Left lung (tissue), 10 donors: Measurements from ENCODE around the gene OR1D5. TPM values are rescaled to one million over a fixed set of nuclear protein-coding genes. Genes with fewer than 3 reads are reported as not detected.

Experiments
- ATAC-seq: fragments of 200-7000 bp; cut with Tn5 transposase; one replicate; pipeline ENCODE4 v1.9.1; 2020; ENCODE audit warnings: moderate library complexity
- DNase-seq, 4 donors: peaks; one replicate each; pipeline ENCODE4 v3.0.0-alpha.2; 2013 to 2020
- H3K27ac ChIP-seq, 2 donors: fragments of 200-600 bp; sonication (generic) in 1 of 2; one replicate each; pipeline versions ENCODE4 v1.5.0 to v1.8.0; 2020 to 2021
- H3K27me3 ChIP-seq, 2 donors: fragments of 200-600 bp; sonication (generic) in 1 of 2; one replicate each; pipeline versions ENCODE4 v1.5.0 to v1.8.0; 2020 to 2021
- H3K36me3 ChIP-seq, 2 donors: fragments of 200-600 bp; sonication (generic) in 1 of 2; one replicate each; pipeline versions ENCODE4 v1.5.0 to v1.8.0; 2020 to 2021
- H3K4me1 ChIP-seq, 2 donors: fragments of 200-600 bp; one replicate each; pipeline ENCODE4 v1.8.0; 2021
- H3K4me3 ChIP-seq, 2 donors: fragments of 200-600 bp; sonication (generic) in 1 of 2; one replicate each; pipeline versions ENCODE4 v1.5.0 to v1.8.0; 2020 to 2021; ENCODE audit warnings: mild to moderate bottlenecking in 1 of 2
- H3K9me3 ChIP-seq, 2 donors: fragments of 200-600 bp; sonication (generic) in 1 of 2; one replicate each; pipeline versions ENCODE4 v1.5.0 to v1.8.0; 2020 to 2021
- CTCF ChIP-seq, 2 donors: fragments of 200-600 bp; sonication (generic) in 1 of 2; IDR thresholded peaks; one replicate each; pipeline versions ENCODE4 v1.5.0 to v1.8.0; 2021; ENCODE audit warnings: antibody characterized with exemption in 2 of 2
- intact Hi-C, 2 donors: fragments of 100-400 bp; cut with DNase I; formaldehyde crosslinking; loops; one replicate each; pipeline versions ENCODE4 v1.11.2 to v1.14.2; 2022
- polyA plus RNA-seq, 6 donors: library from polyadenylated mRNA; unstranded; fragments of 120-200 nt; gene quantifications; one replicate each; pipeline ENCODE4 v1.2.1, GENCODE V29; 2013; ENCODE audit not compliant: insufficient read length in 6 of 6
- total RNA-seq, 2 donors: library from RNA; stranded (reverse); fragmentation: NEBNext Ultra II Directional; extraction: Animal tissue kit (Norgen Biotek cat#: 25700); gene quantifications; one replicate each; pipeline ENCODE4 v1.2.1, GENCODE V29; 2021
- donor health status: DM: no; HTN: yes; CAD: no.
- donor health status: DM: no; HTN: no; CAD: no.

OR1D5 gene
- total and polyA plus RNA-seq, 8 donors, result not detected

GRCh38 chr17:3019761-3020160 lies 43.6 kb downstream of the OR1D5 start:
- TF ChIP-seq CTCF (IDR thresholded peaks at IDR 0.05), result no peak
- Histone ChIP-seq H3K27me3 (no peaks in the 10 kb centered on the region), H3K36me3 (peaks cover 0 to 64% of the 10 kb centered on the region in 2 donors), H3K9me3 (peaks cover 0 to 23% of the 10 kb centered on the region in 2 donors), H3K4me3 (no peak overlapping the region), H3K27ac (no peak overlapping the region), H3K4me1 (no peaks in the 10 kb centered on the region)
- intact Hi-C loops, result no loop called here
- DNase-seq, result peak in 1 of 4 donors; percentile 59
- no peak for ATAC-seq

GRCh38 chr17:3017936-3018335 lies 45.5 kb downstream of the OR1D5 start:
- TF ChIP-seq CTCF (IDR thresholded peaks at IDR 0.05), result no peak
- Histone ChIP-seq H3K4me1 (no peaks in the 10 kb centered on the region), H3K27ac (no peak overlapping the region), H3K4me3 (no peak overlapping the region), H3K27me3 (no peaks in the 10 kb centered on the region), H3K36me3 (peaks cover 0 to 63% of the 10 kb centered on the region in 2 donors), H3K9me3 (peaks cover 0 to 13% of the 10 kb centered on the region in 2 donors)
- DNase-seq (peak in 1 of 4 donors; percentile 54), ATAC-seq (no peak)
- intact Hi-C loops, result no loop called here

GRCh38 chr17:3015890-3016289 lies 47.5 kb downstream of the OR1D5 start:
- Histone ChIP-seq H3K27ac (no peak overlapping the region), H3K27me3 (no peaks in the 10 kb centered on the region), H3K36me3 (peaks cover 0 to 49% of the 10 kb centered on the region in 2 donors), H3K4me3 (no peak overlapping the region), H3K9me3 (no peaks in the 10 kb centered on the region), H3K4me1 (no peaks in the 10 kb centered on the region)
- TF ChIP-seq CTCF (IDR thresholded peaks at IDR 0.05), result no peak
- intact Hi-C loops, result no loop called here
- DNase-seq (peak in 1 of 4 donors; percentile 13), ATAC-seq (no peak)

GRCh38 chr17:3012926-3013581 lies 50.4 kb downstream of the OR1D5 start:
- DNase-seq (peak; percentile 52 to 79 (median 60)), ATAC-seq (peak; percentile 96)
- H3K36me3 ChIP-seq, result peaks cover 0 to 36% of the 10 kb centered on the region in 2 donors
- H3K27me3 ChIP-seq, result no peaks in the 10 kb centered on the region
- peak; percentile 70 to 82 for TF ChIP-seq CTCF (IDR thresholded peaks at IDR 0.05)
- no peak overlapping the region for H3K4me3 ChIP-seq
- intact Hi-C loops, result loop anchor here in 1 of 2 donors (5.0 kb wide), 1 partner anchor 186 kb away; no protein-coding TSS in a partner anchor
- no peaks in the 10 kb centered on the region for H3K4me1 ChIP-seq
- no peak overlapping the region for H3K27ac ChIP-seq
- no peaks in the 10 kb centered on the region for H3K9me3 ChIP-seq

Other genes with a start within 250 kb of the OR1D5 start
- gene OR1D2, start 40.8 kb upstream of the OR1D5 start, total RNA-seq, result not detected
- under 1 TPM in 2 of 6 donors, not detected in 4; 0.03 to 0.04 TPM for gene OR1D2, start 40.8 kb upstream of the OR1D5 start, polyA plus RNA-seq
- not detected for gene OR1G1, start 63.9 kb upstream of the OR1D5 start, total RNA-seq
- gene OR1G1, start 63.9 kb upstream of the OR1D5 start, polyA plus RNA-seq, result not detected
- gene OR1A2, start 133.9 kb upstream of the OR1D5 start, total RNA-seq, result not detected
- gene OR1A2, start 133.9 kb upstream of the OR1D5 start, polyA plus RNA-seq, result not detected
- gene OR1A1, start 144.1 kb upstream of the OR1D5 start, total RNA-seq, result not detected
- under 1 TPM in 4 of 6 donors, not detected in 2; 0.07 to 0.18 (median 0.13) TPM for gene OR1A1, start 144.1 kb upstream of the OR1D5 start, polyA plus RNA-seq
- under 1 TPM in 1 of 2 donors, not detected in 1; 0.20 TPM for gene OR3A1, start 234.8 kb upstream of the OR1D5 start, total RNA-seq
- under 1 TPM in 2 of 6 donors, not detected in 4; 0.13 to 0.17 TPM for gene OR3A1, start 234.8 kb upstream of the OR1D5 start, polyA plus RNA-seq